Sigmoid colon (tissue), 7 donors: ENCODE measurements around the gene FYN. TPM values are rescaled to one million over a fixed set of nuclear protein-coding genes. Genes with fewer than 3 reads are reported as not detected.

Experiments used
- DNase-seq: peaks from one replicate; pipeline ENCODE4 v3.0.0-alpha.2; 2019
- H3K27ac ChIP-seq, 4 donors: fragments of 200-600 bp; sonication (generic); one replicate each; pipeline ENCODE4 v1.5.1; 2016 to 2019; ENCODE audit warnings: mild to moderate bottlenecking in 1 of 4
- H3K27me3 ChIP-seq, 3 donors: fragments of 200-600 bp; sonication (generic); one replicate each; pipeline ENCODE4 v1.5.1; 2019; ENCODE audit warnings: mild to moderate bottlenecking in 1 of 3
- H3K36me3 ChIP-seq, 4 donors: fragments of 200-600 bp; sonication (generic); one replicate each; pipeline ENCODE4 v1.5.1; 2016 to 2019
- H3K4me1 ChIP-seq, 4 donors: fragments of 200-600 bp; sonication (generic); one replicate each; pipeline ENCODE4 v1.5.1; 2017 to 2019
- H3K4me3 ChIP-seq, 4 donors: fragments of 200-600 bp; sonication (generic); one replicate each; pipeline ENCODE4 v1.5.1; 2017 to 2019; ENCODE audit warnings: mild to moderate bottlenecking in 2 of 4, moderate library complexity in 1 of 4
- H3K9me3 ChIP-seq, 4 donors: fragments of 200-600 bp in 3 of 4; sonication (generic) in 3 of 4; one replicate each; pipeline versions ENCODE4 v1.5.1 to v1.6.1; 2013 to 2019
- EP300 ChIP-seq, 4 donors: sonication (generic); formaldehyde crosslinking; IDR thresholded peaks; one replicate each; pipeline ENCODE4 v1.6.1; 2017; ENCODE audit warnings: antibody characterized with exemption in 4 of 4
- POLR2A ChIP-seq, 2 donors: fragments of 450-650 bp; IDR thresholded peaks; one replicate each; pipeline ENCODE4 v1.6.1; 2016; ENCODE audit warnings: antibody characterized with exemption in 2 of 2, mild to moderate bottlenecking in 2 of 2, moderate library complexity in 2 of 2
- POLR2AphosphoS5 ChIP-seq, 4 donors: sonication (generic); formaldehyde crosslinking; IDR thresholded peaks; one replicate each; pipeline ENCODE4 v1.6.1; 2017; ENCODE audit warnings: antibody characterized with exemption in 4 of 4
- WGBS, 2 donors: extraction: QIAGEN DNeasy Blood & Tissue Kit; methylation state at CpG; one replicate each; pipeline ENCODE4 v1.1.7; 2013; 5-methylcytosine and 5-hydroxymethylcytosine counted together
- intact Hi-C: fragments of 100-400 bp; cut with DNase I; formaldehyde crosslinking; loops from one replicate; pipeline ENCODE4 v1.15.1; 2023
- polyA plus RNA-seq, 3 donors: library from polyadenylated mRNA; stranded (reverse); fragments of 200-250 nt; gene quantifications; one replicate each; pipeline ENCODE4 v1.2.3, GENCODE V29; 2013
- total RNA-seq, 4 donors: library from RNA; depleted of rRNA; stranded (reverse); fragments of >200 nt; gene quantifications; one replicate each; pipeline ENCODE4 v1.1.0, GENCODE V29; 2016
- TF ChIP-seq, protein P1 (sequence below), 4 experiments: fragments of 450-650 bp in 3 of 4; fragments of 200-600 bp in 1 of 4; IDR thresholded peaks; one replicate each; pipeline ENCODE4 v1.5.1; 2016 to 2019; ENCODE audit warnings: antibody characterized with exemption in 4 of 4, mild to moderate bottlenecking in 3 of 4, moderate library complexity in 2 of 4
- donor health status: healthy with polysubstance abuse.
- donor health status: Bipolar disorder and iron deficiency.
- donor health status: healthy.

FYN gene
- total and polyA plus RNA-seq, 7 donors = 2.3 to 81.4 (median 56.9) TPM

DNA sequence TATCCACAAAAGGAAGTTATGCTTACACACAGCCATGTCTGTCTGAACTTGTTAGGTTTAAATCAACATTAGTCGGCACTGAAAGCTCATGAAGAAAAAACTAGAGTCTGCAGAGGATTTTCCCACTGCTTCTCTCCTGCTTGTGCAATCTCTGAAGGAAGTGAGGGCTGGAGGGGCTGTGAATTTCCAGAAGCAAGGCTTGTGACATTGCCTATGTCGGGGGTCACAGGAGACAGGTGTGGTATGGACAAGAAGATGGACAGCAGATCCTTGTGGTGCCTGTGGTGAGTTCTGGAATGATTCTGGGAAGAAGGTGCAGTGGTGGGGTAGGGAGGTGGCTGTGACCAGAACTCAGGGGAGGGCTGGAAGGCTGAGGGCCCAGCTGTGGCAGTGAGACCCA lies 183.3 kb downstream of the FYN start:
- 50 to 65% methylated on average over 2 of the region's 2 CpGs for WGBS, 2 donors
- H3K27ac ChIP-seq = peak overlapping the region in 3 of 4 donors; percentile 57 to 82 (median 78)

DNA sequence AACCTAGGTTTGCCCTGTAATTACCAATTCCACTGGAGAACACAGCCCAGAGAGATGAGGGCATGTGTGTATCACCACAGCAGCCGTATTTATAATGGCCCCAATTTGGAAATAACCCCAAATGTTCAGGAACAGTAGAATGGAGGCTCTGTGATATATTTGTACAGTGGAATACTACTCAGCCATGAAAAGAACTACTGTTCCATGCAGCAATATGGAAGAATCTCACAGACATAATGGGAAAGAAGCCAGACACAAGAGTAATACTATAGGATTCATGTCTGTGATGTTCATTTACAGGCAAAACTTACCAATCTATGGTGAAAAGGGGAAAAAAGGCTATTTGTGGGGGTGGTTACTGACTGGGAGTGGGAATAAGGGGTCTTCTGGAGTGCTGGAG lies 183.8 kb downstream of the FYN start:
- no peak for TF ChIP-seq POLR2A (IDR thresholded peaks at IDR 0.05)
- no peak for TF ChIP-seq EP300 (IDR thresholded peaks at IDR 0.05)
- TF ChIP-seq, protein P1, sequence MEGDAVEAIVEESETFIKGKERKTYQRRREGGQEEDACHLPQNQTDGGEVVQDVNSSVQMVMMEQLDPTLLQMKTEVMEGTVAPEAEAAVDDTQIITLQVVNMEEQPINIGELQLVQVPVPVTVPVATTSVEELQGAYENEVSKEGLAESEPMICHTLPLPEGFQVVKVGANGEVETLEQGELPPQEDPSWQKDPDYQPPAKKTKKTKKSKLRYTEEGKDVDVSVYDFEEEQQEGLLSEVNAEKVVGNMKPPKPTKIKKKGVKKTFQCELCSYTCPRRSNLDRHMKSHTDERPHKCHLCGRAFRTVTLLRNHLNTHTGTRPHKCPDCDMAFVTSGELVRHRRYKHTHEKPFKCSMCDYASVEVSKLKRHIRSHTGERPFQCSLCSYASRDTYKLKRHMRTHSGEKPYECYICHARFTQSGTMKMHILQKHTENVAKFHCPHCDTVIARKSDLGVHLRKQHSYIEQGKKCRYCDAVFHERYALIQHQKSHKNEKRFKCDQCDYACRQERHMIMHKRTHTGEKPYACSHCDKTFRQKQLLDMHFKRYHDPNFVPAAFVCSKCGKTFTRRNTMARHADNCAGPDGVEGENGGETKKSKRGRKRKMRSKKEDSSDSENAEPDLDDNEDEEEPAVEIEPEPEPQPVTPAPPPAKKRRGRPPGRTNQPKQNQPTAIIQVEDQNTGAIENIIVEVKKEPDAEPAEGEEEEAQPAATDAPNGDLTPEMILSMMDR (IDR thresholded peaks at IDR 0.05) = no peak
- TF ChIP-seq POLR2AphosphoS5 (IDR thresholded peaks at IDR 0.05) = no peak
- Histone ChIP-seq H3K4me1 (peaks cover 0 to 67% (median 44%) of the 10 kb centered on the region in 4 donors), H3K36me3 (peaks cover 0 to 11% (median 7%) of the 10 kb centered on the region in 4 donors), H3K27me3 (no peaks in the 10 kb centered on the region), H3K9me3 (no peaks in the 10 kb centered on the region), H3K4me3 (no peak overlapping the region), H3K27ac (peak overlapping the region in 2 of 4 donors; percentile 78 to 82)
- DNase-seq = no peak
- intact Hi-C loops = no loop called here
- 77 to 97% methylated on average over 1 of the region's 1 CpG for WGBS, 2 donors

More for the DNA sequence above, 183.3 kb downstream of the FYN start:
- Histone ChIP-seq H3K9me3 (no peaks in the 10 kb centered on the region), H3K4me1 (peaks cover 0 to 67% (median 41%) of the 10 kb centered on the region in 4 donors), H3K27me3 (no peaks in the 10 kb centered on the region), H3K4me3 (no peak overlapping the region), H3K36me3 (peaks cover 0 to 12% (median 7%) of the 10 kb centered on the region in 4 donors)
- intact Hi-C loops = loop anchor here (2.0 to 5.0 kb wide), 3 partner anchors 27 to 208 kb away; partner anchors contain the start of gene REV3L
- DNase-seq = no peak
- TF ChIP-seq, protein P1 (IDR thresholded peaks at IDR 0.05) = no peak
- TF ChIP-seq POLR2A (IDR thresholded peaks at IDR 0.05) (no peak), POLR2AphosphoS5 (IDR thresholded peaks at IDR 0.05) (no peak), EP300 (IDR thresholded peaks at IDR 0.05) (no peak)

DNA sequence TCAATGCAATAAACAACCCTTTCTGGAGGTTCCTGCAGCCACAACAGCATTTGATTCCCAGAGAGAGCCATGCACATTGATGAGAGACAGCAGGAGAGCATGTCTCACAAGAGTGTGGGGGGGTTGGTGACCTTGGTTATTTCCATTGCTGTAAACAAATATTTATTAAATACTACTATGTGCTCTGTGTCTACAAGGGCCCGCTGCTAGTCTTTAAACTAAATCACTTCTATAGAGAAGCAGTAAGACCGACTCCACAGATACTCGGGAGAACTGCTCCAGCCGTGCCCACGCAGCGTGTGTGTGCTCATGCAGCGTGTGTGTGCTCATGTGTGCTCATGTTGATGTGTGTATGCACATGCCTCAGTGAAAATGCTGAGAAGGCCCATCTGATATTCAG lies 184.9 kb downstream of the FYN start:
- 91 to 95% methylated on average over 7 of the region's 7 CpGs for WGBS, 2 donors
- intact Hi-C loops = no loop called here
- Histone ChIP-seq H3K9me3 (no peaks in the 10 kb centered on the region), H3K27ac (no peak overlapping the region), H3K4me1 (peaks cover 0 to 65% (median 46%) of the 10 kb centered on the region in 4 donors), H3K4me3 (no peak overlapping the region), H3K27me3 (no peaks in the 10 kb centered on the region), H3K36me3 (no peaks in the 10 kb centered on the region)
- no peak for DNase-seq
- TF ChIP-seq POLR2AphosphoS5 (IDR thresholded peaks at IDR 0.05) (no peak), POLR2A (IDR thresholded peaks at IDR 0.05) (no peak), EP300 (IDR thresholded peaks at IDR 0.05) (no peak)
- TF ChIP-seq, protein P1 (IDR thresholded peaks at IDR 0.05) = no peak

DNA sequence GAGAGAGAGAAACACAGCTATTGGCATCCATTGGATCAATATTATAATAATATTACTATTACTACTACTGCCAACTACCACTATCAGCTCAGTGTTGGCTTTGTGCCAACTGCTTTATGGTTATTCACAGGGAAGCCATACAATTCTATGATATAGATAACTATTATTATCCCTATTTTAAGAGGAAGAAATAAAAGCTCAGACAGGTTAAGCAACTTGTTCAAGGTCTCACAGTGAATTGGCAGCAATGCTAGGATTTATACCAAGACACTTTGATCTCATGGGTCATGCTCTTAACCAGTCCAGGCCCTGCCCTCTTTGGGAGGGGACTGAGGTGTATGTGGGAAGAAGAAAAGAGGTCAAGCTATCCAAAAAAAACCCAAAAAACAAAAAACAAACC lies 185.6 kb downstream of the FYN start:
- Histone ChIP-seq H3K36me3 (no peaks in the 10 kb centered on the region), H3K9me3 (no peaks in the 10 kb centered on the region), H3K27ac (peak overlapping the region in 1 of 4 donors; percentile 72), H3K27me3 (no peaks in the 10 kb centered on the region), H3K4me3 (no peak overlapping the region), H3K4me1 (peaks cover 0 to 63% (median 45%) of the 10 kb centered on the region in 4 donors)
- intact Hi-C loops = no loop called here
- no peak for DNase-seq
- no peak for TF ChIP-seq POLR2A (IDR thresholded peaks at IDR 0.05)
- no peak for TF ChIP-seq POLR2AphosphoS5 (IDR thresholded peaks at IDR 0.05)
- TF ChIP-seq, protein P1 (IDR thresholded peaks at IDR 0.05) = no peak
- TF ChIP-seq EP300 (IDR thresholded peaks at IDR 0.05) = no peak

DNA sequence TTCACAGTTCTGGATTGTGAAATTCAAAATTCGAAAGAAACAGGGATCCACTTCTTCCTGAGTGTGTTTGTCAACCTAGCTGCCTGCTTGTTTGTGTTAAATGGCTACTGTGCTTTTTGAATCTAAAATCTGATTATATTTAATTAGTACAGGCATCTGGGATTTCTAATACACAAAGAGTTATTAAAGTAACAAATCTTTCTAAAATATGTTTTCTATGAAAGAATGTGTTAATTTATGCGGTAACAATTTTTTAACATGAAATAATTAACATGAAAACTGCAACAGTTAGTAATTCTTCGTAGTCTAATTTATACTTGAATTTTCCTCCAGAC lies 186.4 kb downstream of the FYN start:
- H3K9me3 ChIP-seq = no peaks in the 10 kb centered on the region
- H3K27ac ChIP-seq = peak overlapping the region in 3 of 4 donors; percentile 70 to 77 (median 72)
- intact Hi-C loops = no loop called here
- WGBS, 2 donors = 86 to 90% methylated on average over 3 of the region's 3 CpGs
- no peak for DNase-seq
- H3K4me3 ChIP-seq = no peak overlapping the region
- no peaks in the 10 kb centered on the region for H3K27me3 ChIP-seq
- peaks cover 0 to 63% (median 44%) of the 10 kb centered on the region in 4 donors for H3K4me1 ChIP-seq
- H3K36me3 ChIP-seq = no peaks in the 10 kb centered on the region
- TF ChIP-seq POLR2A (IDR thresholded peaks at IDR 0.05) (no peak), POLR2AphosphoS5 (IDR thresholded peaks at IDR 0.05) (no peak)
